ENCODE data around the gene GMDS. TPM values are rescaled to one million over a fixed set of nuclear protein-coding genes. Genes with fewer than 3 reads are reported as not detected.

Gene GMDS
- total and polyA plus RNA-seq, 2 donors (not counting 3 experiments of a cell fraction or from before 2014, with no cell fraction given): 9.8 to 23.5 TPM

GRCh38 chr6:1758076-1758679 is 487.2 kb downstream of the GMDS start:
- no peak overlapping the region for H2AFZ ChIP-seq (ENCODE audit: low read depth, low read length)
- no peaks in the 10 kb centered on the region for H3K36me3 ChIP-seq (ENCODE audit: control insufficient read depth in 2 of 2, extremely low read depth in 1 of 2, insufficient read depth in 2 of 2, low read length in 2 of 2)
- no peak overlapping the region for H3K4me2 ChIP-seq (ENCODE audit: insufficient read depth, low read length)
- H3K9me1 ChIP-seq (replicated peaks; ENCODE audit: control insufficient read depth, extremely low read depth, insufficient read depth, low read length): no peaks in the 10 kb centered on the region
- DNase-seq (ENCODE audit: low read depth, low spot score) (no peak), FAIRE-seq (no peak)
- dilution Hi-C loops (cut with MboI; ENCODE audit: extremely low pct_ligation_motif_present, low sequenced_read_pairs): no loop called here
- no peaks in the 10 kb centered on the region for H4K20me1 ChIP-seq (replicated peaks; ENCODE audit: control insufficient read depth, extremely low read depth, insufficient read depth, low read length)
- no peaks in the 10 kb centered on the region for H3K27me3 ChIP-seq (ENCODE audit: control insufficient read depth in 2 of 2, insufficient read depth in 2 of 2, low read length in 2 of 2)
- no peaks in the 10 kb centered on the region for H3K9me3 ChIP-seq (replicated peaks; ENCODE audit: control insufficient read depth, insufficient read depth, low read length)
- intact Hi-C loops (cut with micrococcal nuclease): no loop called here
- no peaks in the 10 kb centered on the region for H3K4me1 ChIP-seq (ENCODE audit: control insufficient read depth, extremely low read depth, insufficient read depth, low read length)
- H3K9ac ChIP-seq (replicated peaks; ENCODE audit: extremely low read depth, insufficient read depth, low read length): no peak overlapping the region
- ChIA-PET CTCF (no interaction called here), POLR2A (no interaction called here)
- no peak overlapping the region for H3K27ac ChIP-seq (ENCODE audit: insufficient read depth, low read depth, low read length)
- H3K4me3 ChIP-seq (replicated peaks in 1 of 3; ENCODE audit: insufficient read depth in 1 of 3, low read depth in 1 of 3, low read length in 3 of 3): no peak overlapping the region
- TF ChIP-seq MAX (IDR thresholded peaks at IDR 0.05; ENCODE audit: insufficient read depth, insufficient read length): no peak
- no peak for TF ChIP-seq MYC (IDR thresholded peaks at IDR 0.05; ENCODE audit: low read depth, low read length)
- no peak for TF ChIP-seq GATA2 (IDR thresholded peaks at IDR 0.05; ENCODE audit: insufficient read depth, insufficient read length, low read depth, low read length)
- no peak for TF ChIP-seq CTCF (IDR thresholded peaks at IDR 0.05; ENCODE audit: extremely low read depth in 1 of 2, insufficient read depth in 1 of 2, low read depth in 1 of 2, low read length in 2 of 2)
- TF ChIP-seq EZH2 (IDR thresholded peaks at IDR 0.05; ENCODE audit: borderline replicate concordance, low read depth, low read length, severe bottlenecking): no peak
- no peak for TF ChIP-seq JUN (IDR thresholded peaks at IDR 0.05; ENCODE audit: borderline replicate concordance, insufficient read depth, insufficient read length, low read depth)
- H3K79me2 ChIP-seq (ENCODE audit: control insufficient read depth, insufficient read depth, low read length): no peaks in the 10 kb centered on the region
- no TSS peak for BruUV-seq (replicated peaks)

Measured in endothelial cell of umbilical vein (primary cell).